Measurements from ENCODE around the gene SYDE1. TPM values are rescaled to one million over a fixed set of nuclear protein-coding genes. Genes with fewer than 3 reads are reported as not detected.

The SYDE1 gene
- total RNA-seq, 2 experiments from 2014 or later = 0.22 TPM; not detected in 1

- H3K27me3 ChIP-seq (ENCODE audit: control insufficient read depth in 1 of 2, insufficient read depth in 2 of 2, low read length in 2 of 2) = no peaks in the 10 kb centered on the region
- DNase-seq = no peak
- TF ChIP-seq, protein P1, sequence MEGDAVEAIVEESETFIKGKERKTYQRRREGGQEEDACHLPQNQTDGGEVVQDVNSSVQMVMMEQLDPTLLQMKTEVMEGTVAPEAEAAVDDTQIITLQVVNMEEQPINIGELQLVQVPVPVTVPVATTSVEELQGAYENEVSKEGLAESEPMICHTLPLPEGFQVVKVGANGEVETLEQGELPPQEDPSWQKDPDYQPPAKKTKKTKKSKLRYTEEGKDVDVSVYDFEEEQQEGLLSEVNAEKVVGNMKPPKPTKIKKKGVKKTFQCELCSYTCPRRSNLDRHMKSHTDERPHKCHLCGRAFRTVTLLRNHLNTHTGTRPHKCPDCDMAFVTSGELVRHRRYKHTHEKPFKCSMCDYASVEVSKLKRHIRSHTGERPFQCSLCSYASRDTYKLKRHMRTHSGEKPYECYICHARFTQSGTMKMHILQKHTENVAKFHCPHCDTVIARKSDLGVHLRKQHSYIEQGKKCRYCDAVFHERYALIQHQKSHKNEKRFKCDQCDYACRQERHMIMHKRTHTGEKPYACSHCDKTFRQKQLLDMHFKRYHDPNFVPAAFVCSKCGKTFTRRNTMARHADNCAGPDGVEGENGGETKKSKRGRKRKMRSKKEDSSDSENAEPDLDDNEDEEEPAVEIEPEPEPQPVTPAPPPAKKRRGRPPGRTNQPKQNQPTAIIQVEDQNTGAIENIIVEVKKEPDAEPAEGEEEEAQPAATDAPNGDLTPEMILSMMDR (IDR thresholded peaks at IDR 0.05) = no peak
- peaks cover 27% of the 10 kb centered on the region for H3K36me3 Mint-ChIP-seq (ENCODE audit: low read depth)
- H3K4me1 ChIP-seq (ENCODE audit: insufficient read depth, low read length) = no peaks in the 10 kb centered on the region
- CTCF ChIA-PET = no interaction called here
- no peak for ATAC-seq (ENCODE audit: poor library complexity)
- H3K9me3 ChIP-seq (ENCODE audit: control insufficient read depth in 1 of 2, insufficient read depth in 1 of 2, low read length in 2 of 2) = peaks cover 0 to 11% of the 10 kb centered on the region in 2 experiments
- intact Hi-C loops (cut with DNase I, micrococcal nuclease) = no loop called here
- no peaks in the 10 kb centered on the region for H3K27me3 Mint-ChIP-seq
- H3K4me3 Mint-ChIP-seq = no peak overlapping the region
- no peak overlapping the region for H3K27ac ChIP-seq (ENCODE audit: low read depth in 1 of 2, low read length in 2 of 2)
- H3K36me3 ChIP-seq (ENCODE audit: insufficient read depth, low read length) = peaks cover 41% of the 10 kb centered on the region
- no peak overlapping the region for H3K27ac Mint-ChIP-seq
- no peaks in the 10 kb centered on the region for H3K9me3 Mint-ChIP-seq
- no peaks in the 10 kb centered on the region for H3K4me1 Mint-ChIP-seq (ENCODE audit: low read depth)
- no peak overlapping the region for H3K4me3 ChIP-seq (ENCODE audit: low read length)
- POLR2A ChIA-PET = no interaction called here
Measured at GRCh38 chr19:15114153-15114540, 6.9 kb downstream of the SYDE1 start.

DNA sequence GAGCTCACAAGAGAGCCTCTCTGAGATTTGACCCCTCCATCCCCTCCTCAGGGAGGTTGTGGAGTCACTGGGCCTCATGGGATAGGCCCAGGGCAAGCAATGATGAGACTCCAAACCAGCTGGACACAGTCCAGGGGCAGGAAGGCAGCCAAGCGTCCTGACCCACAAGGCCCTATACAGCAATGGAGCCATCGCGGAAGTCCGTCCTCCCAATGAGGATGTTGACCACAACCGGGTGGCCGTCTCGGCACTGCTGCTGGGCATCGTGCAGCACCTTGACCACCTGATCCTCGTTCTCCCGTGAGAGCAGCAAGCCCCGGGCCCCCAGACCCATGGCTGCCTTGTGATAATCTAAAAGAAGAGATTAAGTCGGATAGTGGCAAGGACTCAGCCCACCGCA, 7.9 kb downstream of the SYDE1 start:
- no peak overlapping the region for H3K4me3 Mint-ChIP-seq
- ChIA-PET POLR2A (no interaction called here), CTCF (no interaction called here)
- Histone ChIP-seq H3K4me1 (ENCODE audit: insufficient read depth, low read length) (no peaks in the 10 kb centered on the region), H3K36me3 (ENCODE audit: insufficient read depth, low read length) (peaks cover 48% of the 10 kb centered on the region), H3K27me3 (ENCODE audit: control insufficient read depth in 1 of 2, insufficient read depth in 2 of 2, low read length in 2 of 2) (no peaks in the 10 kb centered on the region), H3K4me3 (ENCODE audit: low read length) (no peak overlapping the region), H3K9me3 (ENCODE audit: control insufficient read depth in 1 of 2, insufficient read depth in 1 of 2, low read length in 2 of 2) (peaks cover 0 to 17% of the 10 kb centered on the region in 2 experiments), H3K27ac (ENCODE audit: low read depth in 1 of 2, low read length in 2 of 2) (no peak overlapping the region)
- H3K36me3 Mint-ChIP-seq (ENCODE audit: low read depth) = peaks cover 36% of the 10 kb centered on the region
- TF ChIP-seq, protein P1 (IDR thresholded peaks at IDR 0.05) = no peak
- DNase-seq (no peak), ATAC-seq (ENCODE audit: poor library complexity) (no peak)
- no peak overlapping the region for H3K27ac Mint-ChIP-seq
- no peaks in the 10 kb centered on the region for H3K9me3 Mint-ChIP-seq
- H3K27me3 Mint-ChIP-seq = no peaks in the 10 kb centered on the region
- H3K4me1 Mint-ChIP-seq (ENCODE audit: low read depth) = no peaks in the 10 kb centered on the region
- intact Hi-C loops (cut with DNase I, micrococcal nuclease) = no loop called here

DNA sequence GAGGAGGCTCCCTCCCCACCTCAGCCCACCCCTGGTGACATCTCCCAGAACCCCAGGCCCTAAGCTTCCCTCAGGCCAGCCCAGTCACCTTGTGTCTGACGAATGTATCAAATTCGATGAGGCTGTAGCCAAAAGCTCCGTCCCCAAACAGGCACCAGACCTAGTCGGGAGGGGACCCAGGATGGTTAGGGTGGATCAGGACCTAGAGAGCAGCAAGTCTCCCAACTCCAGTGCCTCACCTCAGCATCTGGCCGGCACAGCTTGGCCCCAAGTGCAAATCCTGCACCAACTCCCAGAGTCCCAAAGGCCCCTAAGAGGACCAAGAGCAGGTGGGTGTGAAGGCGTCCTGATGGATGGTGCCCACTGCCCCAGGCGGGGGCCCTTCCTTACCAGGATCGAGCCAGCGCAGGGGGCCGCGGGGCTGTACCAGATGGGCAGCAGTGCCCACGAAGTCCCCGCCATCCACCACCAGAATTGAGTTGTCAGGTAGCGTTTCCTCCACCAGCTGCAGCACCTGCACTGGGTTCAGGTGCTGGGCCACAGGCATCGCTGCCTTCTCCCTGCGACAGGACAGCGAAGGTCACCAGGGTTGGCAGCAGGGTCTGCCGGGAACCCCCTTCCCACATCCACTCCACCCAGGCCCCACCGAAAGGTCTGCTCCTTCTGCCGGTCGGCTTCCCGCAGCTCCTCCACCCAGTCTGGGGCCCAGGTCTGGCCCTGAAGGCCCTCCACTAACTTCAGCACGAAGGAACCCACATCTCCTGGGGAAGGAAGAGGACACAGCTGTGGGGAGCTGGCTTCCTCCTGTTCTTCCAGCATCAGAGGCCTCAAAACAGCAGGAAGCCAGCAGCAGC, 8.8 kb downstream of the SYDE1 start:
- Histone ChIP-seq H3K4me3 (ENCODE audit: low read length) (no peak overlapping the region), H3K27ac (ENCODE audit: low read depth in 1 of 2, low read length in 2 of 2) (no peak overlapping the region), H3K36me3 (ENCODE audit: insufficient read depth, low read length) (peaks cover 54% of the 10 kb centered on the region), H3K9me3 (ENCODE audit: control insufficient read depth in 1 of 2, insufficient read depth in 1 of 2, low read length in 2 of 2) (peaks cover 0 to 17% of the 10 kb centered on the region in 2 experiments), H3K4me1 (ENCODE audit: insufficient read depth, low read length) (no peaks in the 10 kb centered on the region), H3K27me3 (ENCODE audit: control insufficient read depth in 1 of 2, insufficient read depth in 2 of 2, low read length in 2 of 2) (no peaks in the 10 kb centered on the region)
- Mint-ChIP-seq H3K27ac (no peak overlapping the region), H3K4me3 (no peak overlapping the region), H3K36me3 (ENCODE audit: low read depth) (peaks cover 45% of the 10 kb centered on the region), H3K9me3 (no peaks in the 10 kb centered on the region), H3K4me1 (ENCODE audit: low read depth) (no peaks in the 10 kb centered on the region), H3K27me3 (no peaks in the 10 kb centered on the region)
- POLR2A ChIA-PET = no interaction called here
- CTCF ChIA-PET = no interaction called here
- intact Hi-C loops (cut with DNase I, micrococcal nuclease) = no loop called here
- DNase-seq (no peak), ATAC-seq (ENCODE audit: poor library complexity) (no peak)
- TF ChIP-seq, protein P1 (IDR thresholded peaks at IDR 0.05) = no peak

Data from CD4-positive, alpha-beta T cell (primary cell).